ENCODE measurements around the gene AFG1L.

GRCh38 chr6:108254433-108255410 lies 40.1 kb upstream of the AFG1L start:
- TF ChIP-seq TAF1 (IDR thresholded peaks at IDR 0.05; ENCODE audit: borderline replicate concordance, low read depth, low read length) (no peak), POLR2A (IDR thresholded peaks at IDR 0.05; ENCODE audit: low read depth, low read length) (no peak)
